AML-193 (cell line): ENCODE results near the gene AOPEP.

ENCODE experiments used
- DNase-seq, 2 experiments: peaks; one replicate each; lab custom pipeline; 2025; lab: John Stamatoyannopoulos, UW

Gene AOPEP

DNA sequence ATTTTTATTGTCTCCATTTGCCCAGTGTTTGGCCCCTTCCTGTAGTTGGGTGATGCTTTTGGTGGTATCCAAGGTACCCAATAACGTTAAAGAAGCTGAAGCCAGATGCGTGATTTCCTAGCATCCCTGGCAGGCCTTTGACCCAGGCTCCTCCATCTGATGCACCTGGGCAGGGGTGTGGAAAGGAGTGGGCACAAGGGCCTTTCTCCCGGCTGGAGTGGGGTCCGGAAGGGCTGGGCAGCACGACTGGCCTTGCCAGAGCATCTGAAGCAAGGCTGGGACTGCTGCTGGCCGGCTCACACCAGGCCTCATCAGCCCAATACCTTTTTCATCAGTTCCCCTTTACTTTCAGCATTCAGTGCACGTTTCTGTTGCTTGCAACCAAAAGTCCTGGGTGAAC lies 370.8 kb downstream of the AOPEP start:
- no peak for DNase-seq

DNA sequence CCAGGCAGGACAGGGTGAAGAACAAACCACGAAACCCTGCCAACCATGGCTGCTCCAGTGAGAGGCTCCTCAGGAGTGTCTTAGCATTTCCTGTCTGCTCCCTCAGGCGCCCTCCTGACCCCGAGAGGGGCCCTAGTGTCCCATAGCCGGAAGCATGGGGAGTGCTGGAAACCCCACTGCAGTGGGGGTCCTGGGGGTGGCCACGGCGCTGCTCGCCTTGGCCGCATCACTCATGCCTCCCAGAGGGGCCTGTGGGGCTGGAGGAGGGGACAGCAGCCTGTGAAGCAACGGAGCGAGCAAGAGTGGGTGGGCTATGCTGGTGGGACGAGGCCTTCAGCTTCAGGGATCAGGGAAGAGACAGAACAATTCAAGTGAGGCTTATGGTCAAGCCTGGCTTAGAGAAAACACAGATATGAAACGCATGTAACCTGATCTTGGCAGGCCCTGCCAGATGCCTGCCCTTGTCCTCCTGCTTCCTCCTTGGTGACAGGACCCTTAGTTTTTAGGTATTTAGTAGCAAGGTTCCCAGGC lies 372.0 kb downstream of the AOPEP start:
- no peak for DNase-seq

DNA sequence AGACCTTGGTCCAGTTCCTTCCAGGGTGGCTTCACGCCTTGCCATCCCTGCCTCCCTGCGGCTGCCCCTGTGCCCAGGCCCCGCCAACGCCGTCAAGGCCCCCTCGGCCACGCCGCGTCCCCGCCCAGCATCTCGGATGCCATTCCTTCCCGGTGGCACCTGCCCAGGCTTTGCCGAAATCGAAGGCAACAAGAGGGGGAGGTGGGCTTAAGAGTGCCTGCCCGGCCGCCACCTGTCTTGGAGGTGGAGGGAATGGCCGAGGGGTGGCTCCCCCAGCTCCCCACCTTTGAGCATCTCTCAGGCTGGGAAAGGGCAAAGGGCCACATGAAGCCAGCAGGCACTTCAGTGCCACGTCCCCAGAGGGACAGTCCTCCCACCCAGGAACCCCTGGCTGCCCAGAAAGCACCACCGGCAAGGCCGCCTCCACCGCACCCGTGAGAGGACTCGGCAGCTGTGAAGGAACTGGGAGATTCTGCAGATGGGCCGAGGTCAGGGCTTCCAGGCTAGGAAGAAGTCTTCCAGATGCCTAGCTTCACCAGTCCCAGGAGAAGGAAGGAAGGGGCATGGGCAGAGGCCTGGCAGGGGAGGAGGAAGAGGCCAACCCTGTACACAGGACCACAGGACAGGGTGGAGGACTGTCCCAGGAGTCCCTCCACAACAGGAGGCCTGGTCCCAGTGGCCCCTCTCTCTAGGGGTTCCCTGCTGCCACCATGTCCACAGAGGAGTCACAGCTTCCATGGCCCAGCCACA lies 373.0 kb downstream of the AOPEP start:
- no peak for DNase-seq

DNA sequence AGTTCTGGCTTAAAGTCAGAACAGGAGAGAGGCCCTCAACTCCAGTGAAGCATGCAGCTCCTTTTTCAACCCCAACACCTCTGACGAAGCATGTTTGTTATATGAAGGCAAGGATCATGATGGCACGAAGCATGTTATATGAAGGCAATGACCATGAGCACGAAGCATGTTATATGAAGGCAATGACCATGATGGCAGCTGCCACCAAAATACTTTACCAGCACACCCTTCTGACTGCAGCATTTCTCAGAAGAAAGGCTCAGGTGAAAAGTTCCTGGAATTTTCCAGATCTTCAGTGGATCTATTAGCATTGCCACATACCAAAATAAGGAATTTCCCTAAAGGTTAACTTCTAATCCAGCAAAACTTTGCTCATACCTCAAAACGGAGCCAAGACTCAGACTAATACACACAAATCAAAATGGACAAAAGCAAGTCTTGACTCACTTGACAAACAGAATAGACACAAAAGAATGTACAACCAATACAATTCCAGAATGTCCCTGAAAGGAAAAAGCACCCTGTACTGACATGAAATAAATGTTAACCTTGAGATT lies 373.6 kb downstream of the AOPEP start:
- no peak for DNase-seq

GRCh38 chr9:95101326-95101725 lies 374.8 kb downstream of the AOPEP start:
- DNase-seq: no peak

DNA sequence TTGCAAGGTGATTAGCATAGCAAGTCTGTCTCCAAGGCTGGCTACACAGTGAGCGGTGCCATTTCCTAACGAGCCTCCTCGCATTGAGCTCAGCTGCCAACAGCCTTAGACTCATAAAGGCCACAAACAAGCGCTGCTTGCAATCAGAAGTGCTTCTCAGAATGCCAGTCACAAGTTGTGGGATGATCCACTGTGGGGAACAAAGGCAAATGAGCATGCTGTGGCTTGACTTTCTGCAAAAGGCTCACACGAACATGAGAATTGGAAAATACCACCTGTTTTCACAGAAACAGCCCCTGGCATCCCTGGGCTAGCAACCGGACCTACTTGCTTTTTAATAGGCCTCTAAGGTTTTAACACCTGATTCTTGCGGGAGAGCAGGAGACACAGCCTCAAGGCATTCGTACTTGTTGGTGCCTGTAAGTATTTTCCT lies 375.5 kb downstream of the AOPEP start:
- DNase-seq: no peak

- DNase-seq: no peak
Observed at GRCh38 chr9:95102572-95102971, 376.1 kb downstream of the AOPEP start.

DNA sequence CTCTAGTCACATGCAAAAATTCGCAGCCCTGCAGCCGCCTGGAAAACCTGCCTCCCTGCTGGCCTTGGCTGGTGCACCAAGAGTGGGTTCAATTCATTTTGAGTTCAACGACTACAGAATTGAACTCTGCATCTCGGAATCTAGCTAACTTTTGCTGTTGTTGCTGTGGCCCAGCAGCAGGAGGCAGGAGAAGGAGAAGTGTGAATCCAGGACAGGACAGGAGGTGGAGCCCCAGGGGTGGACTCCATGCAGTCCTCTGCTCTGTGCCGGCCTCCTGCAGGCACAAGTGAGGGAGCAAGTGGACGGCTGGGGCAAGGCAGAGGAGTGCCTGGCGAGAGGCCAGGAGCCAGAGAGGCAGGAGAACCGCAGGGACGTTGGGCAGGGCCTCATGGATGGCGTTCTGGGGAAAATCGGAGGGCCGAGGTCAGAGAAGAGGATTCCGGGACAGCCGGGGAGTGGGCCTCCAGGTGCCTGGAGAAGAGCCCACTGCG lies 376.8 kb downstream of the AOPEP start:
- no peak for DNase-seq

DNA sequence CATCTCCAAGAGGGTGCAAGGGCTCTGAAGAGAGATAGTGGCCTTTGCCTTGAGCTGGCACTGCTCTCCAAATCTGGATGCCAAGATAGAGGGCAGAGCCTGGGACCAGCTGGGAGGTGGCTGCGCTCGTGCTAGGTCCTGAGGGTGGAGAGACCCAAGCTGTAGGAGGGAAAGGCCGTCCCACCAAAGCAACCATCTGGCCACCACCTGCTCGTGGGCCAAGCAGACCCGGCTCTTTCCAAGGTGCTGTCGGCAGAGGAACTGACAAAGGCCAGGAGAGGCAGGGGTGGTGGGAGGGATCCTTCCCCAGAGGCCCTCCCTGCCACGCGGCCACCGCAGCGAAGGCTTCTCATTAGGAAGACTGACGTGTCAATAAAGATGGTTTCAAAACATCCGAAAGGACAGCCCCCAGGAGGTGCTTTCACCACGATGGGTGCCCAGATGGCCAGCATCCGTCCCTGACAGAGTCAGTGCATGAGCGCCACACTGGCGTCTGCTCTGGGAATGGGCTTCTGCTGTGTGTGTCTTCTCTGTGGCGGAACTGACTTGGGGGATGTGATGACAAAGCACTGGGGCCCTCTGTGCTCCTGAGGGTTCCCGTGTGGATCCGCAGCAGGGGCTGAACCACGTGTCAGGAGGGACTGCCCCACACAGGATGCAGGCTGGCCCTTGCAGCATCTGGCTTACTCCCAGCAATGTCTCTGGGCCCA lies 377.5 kb downstream of the AOPEP start:
- no peak for DNase-seq

DNA sequence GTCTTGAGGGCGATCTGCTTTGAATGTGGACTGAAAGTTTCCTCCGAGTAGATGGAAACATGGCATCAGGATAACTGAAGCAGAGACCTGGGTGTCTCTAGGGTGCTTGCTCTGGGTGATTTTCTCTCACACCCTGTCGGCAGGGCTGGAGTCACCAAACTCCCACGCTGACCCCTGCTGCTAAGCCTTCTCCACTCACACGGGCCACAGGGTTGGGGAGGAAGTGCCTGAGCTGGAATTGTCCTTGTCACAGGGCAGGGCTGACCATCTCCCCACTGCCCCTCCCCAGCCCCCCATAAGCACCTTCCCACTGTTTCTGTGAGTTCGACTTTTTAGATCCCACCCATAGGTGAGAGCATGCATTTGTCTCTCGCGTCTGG lies 378.1 kb downstream of the AOPEP start:
- no peak for DNase-seq

DNA sequence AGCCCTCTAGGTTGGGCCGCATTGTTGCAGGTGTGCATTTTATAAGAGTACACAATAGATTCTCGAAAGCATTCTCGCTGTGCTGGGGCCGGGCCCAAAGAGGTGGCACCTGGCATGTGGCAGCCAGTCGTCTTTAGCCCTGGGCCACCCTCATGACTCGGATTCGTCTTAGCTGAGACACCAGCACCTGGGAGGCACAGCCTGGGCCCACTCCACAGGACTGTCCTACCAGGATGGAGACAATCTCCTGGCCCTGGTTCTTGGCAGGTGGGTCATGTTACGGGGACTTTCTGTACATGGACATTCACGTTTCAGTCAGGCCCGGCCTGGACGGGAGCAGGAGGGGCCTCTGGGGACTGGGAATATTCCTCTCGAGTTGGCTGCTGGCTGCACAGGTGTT lies 378.5 kb downstream of the AOPEP start:
- no peak for DNase-seq

DNA sequence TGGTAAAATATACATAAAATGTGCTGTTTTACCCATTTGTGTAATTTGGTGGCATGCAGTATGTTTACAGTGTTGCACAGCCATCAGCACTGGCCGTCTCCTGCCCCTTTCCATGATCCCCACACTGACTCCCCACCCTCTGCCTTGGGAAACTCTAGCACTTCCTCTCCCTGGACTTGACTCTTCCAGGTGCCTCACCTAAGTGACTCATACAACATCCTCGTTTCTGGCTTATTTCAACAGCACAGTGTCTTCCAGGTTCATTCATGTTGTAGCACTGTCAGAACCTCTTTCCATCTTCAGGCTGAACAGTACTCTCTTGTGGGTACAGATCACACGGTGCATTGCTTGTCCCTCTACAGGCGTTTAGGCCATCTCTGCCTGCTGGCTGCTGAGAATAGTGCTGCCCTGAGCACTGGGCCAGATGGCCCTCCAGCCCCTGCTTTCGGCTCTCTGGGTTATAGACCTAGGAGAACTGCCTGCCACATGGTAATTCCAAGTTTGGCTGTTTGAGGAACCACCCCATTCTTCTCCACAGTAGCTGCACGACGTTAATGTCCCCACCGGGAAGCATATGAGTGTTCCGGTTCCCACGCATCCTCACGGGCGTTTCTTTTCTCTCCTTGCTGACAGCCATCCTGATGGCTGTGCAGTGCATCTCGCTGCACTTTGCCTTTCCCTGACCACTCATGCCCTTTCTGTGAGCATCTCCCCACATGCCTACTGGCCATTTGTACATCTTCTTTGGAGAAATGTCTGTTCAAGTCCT lies 379.2 kb downstream of the AOPEP start:
- no peak for DNase-seq

DNA sequence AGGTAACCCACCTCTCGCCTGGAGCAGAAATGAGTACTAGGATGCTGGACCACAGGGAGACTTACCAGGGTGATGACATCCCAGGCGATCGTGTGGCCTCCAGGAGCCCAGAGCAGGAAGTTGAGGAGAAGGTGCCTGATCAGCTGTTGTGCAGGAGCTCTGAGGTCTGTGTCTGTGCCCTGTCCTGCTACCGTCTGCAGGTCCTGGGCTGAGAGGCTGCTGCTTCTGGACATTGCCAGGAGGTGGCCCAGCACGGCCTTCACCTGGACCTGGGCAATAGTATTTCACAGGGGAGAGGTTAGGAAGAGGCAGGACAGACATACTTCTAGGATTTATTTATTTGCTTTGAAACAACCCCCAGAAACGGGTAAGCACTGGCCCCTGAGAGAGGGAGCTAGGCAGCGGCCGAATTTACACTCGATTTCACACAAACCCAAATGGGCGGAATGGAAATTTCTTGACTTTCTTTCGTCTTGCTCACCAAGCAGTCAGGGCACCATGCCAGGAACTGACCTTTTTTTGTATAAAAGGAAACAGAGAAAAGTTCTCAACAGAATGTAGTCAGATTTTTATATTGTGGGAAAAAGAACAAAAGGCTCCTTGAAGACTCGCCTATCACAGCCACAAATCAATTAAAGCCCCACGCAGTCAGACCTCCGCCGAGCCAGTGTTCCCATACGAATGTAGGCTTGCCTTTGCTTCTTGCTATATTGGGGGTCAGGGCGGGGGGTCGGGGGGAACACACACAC lies 380.7 kb downstream of the AOPEP start:
- DNase-seq: no peak

DNA sequence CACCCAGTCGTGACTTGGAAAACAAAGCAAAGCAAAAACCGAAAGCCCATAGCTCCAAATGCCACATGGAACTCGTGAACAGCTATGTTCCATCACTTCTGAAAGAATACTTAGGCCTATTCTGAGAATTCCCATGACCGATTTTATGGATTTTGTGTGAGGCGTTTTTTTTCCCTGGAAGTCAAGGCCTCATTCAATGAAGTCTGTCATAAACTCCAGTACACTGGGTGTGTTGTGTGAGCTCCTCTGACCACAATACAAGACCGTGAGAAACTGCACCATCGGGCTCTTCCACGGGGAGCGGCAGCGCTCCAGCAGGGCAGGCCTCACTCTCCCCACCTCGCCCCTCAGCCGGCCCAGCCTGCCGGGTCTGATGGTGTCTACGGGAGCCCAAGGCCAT lies 381.5 kb downstream of the AOPEP start:
- no peak for DNase-seq

- no peak for DNase-seq
Observed at GRCh38 chr9:95108777-95109176, 382.3 kb downstream of the AOPEP start.

- DNase-seq: no peak
Observed at GRCh38 chr9:95109456-95109855, 383.0 kb downstream of the AOPEP start.

GRCh38 chr9:95110921-95111525 lies 384.5 kb downstream of the AOPEP start:
- no peak for DNase-seq

- no peak for DNase-seq
Observed at GRCh38 chr9:95111716-95112115, 385.2 kb downstream of the AOPEP start.

GRCh38 chr9:95112436-95113280 lies 386.2 kb downstream of the AOPEP start:
- no peak for DNase-seq

GRCh38 chr9:95115104-95115503 lies 388.6 kb downstream of the AOPEP start:
- DNase-seq: no peak
